Coronary artery (tissue), 2 donors: ENCODE data around the gene DEDD2.

ENCODE experiments used
- DNase-seq: peaks from one replicate; pipeline ENCODE4 v3.0.0-alpha.2; 2017; ENCODE audit warnings: low spot score
- H3K27ac ChIP-seq, 2 donors: fragments of 200-600 bp; sonication (generic); one replicate each; pipeline ENCODE4 v1.5.1; 2016 to 2019
- H3K4me3 ChIP-seq: fragments of 200-600 bp; sonication (generic); 2 replicates; pipeline ENCODE4 v1.5.1; 2016; ENCODE audit warnings: mild to moderate bottlenecking, moderate library complexity
- TF ChIP-seq, protein P1 (sequence below): fragments of 200-600 bp; sonication (generic); IDR thresholded peaks from one replicate; pipeline ENCODE4 v1.5.1; 2019; ENCODE audit warnings: antibody characterized with exemption

Gene DEDD2

DNA sequence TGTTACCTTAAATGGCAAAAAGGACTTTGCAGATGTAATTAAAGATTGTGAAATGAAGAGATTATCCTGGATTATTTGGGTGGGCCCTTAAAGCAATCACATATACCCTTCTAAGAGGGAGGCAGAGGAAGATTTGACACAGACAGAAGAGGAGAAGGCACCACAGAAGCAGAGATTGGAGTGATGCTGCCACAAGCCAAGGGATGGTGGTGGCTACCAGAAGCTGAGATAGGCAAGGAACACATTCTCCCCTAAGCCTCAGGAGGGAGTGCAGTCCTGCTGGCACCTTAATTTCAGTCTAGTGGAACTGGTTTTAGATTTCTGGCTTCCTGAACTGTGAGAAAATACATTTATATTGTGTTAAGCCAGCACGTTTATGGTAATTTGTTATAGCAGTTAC is 24.2 kb downstream of the DEDD2 start:
- Histone ChIP-seq H3K4me3 (no peak overlapping the region), H3K27ac (no peak overlapping the region)
- TF ChIP-seq, protein P1, sequence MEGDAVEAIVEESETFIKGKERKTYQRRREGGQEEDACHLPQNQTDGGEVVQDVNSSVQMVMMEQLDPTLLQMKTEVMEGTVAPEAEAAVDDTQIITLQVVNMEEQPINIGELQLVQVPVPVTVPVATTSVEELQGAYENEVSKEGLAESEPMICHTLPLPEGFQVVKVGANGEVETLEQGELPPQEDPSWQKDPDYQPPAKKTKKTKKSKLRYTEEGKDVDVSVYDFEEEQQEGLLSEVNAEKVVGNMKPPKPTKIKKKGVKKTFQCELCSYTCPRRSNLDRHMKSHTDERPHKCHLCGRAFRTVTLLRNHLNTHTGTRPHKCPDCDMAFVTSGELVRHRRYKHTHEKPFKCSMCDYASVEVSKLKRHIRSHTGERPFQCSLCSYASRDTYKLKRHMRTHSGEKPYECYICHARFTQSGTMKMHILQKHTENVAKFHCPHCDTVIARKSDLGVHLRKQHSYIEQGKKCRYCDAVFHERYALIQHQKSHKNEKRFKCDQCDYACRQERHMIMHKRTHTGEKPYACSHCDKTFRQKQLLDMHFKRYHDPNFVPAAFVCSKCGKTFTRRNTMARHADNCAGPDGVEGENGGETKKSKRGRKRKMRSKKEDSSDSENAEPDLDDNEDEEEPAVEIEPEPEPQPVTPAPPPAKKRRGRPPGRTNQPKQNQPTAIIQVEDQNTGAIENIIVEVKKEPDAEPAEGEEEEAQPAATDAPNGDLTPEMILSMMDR = no peak
- DNase-seq = no peak

DNA sequence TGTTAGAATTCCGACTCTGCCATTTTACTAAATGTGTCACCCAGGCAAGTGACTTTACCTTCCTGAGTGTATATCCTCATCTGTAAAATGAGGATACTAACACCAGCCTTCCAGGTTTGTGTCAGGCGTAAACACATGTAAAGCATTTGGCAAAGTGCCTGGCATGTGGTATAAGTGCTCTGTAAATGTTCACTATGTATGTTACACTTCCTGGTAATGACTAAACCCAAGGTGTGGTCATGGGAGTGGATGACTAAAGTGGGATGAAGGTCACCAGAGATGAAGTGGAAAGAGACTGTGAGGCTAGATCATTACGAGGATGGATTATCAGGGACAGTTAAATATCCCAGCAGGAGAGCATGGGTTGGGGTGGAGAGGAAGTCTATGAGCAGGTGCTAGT is 25.6 kb downstream of the DEDD2 start:
- Histone ChIP-seq H3K4me3 (no peak overlapping the region), H3K27ac (no peak overlapping the region)
- TF ChIP-seq, protein P1 = no peak
- no peak for DNase-seq

DNA sequence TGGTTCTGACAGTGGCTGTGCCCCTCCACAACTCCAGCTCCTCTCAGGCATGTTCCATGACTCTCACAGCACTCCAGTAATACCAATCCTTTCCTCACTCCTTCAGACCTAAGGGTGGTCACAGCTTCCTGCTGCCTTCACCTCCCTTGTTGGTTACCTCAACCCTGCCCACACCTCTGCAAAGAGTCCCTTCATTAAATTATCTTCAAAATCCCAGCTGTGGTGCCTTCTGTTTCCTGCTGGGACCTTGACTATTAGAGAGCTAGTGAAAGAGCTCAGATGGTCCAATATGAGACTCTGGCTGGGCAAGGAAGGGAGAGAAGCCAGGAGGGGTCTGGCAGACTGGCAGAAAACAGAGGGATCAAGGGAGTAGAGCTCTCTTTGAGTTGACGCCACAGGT is 26.1 kb downstream of the DEDD2 start:
- TF ChIP-seq, protein P1 = no peak
- Histone ChIP-seq H3K4me3 (no peak overlapping the region), H3K27ac (no peak overlapping the region)
- DNase-seq = no peak

DNA sequence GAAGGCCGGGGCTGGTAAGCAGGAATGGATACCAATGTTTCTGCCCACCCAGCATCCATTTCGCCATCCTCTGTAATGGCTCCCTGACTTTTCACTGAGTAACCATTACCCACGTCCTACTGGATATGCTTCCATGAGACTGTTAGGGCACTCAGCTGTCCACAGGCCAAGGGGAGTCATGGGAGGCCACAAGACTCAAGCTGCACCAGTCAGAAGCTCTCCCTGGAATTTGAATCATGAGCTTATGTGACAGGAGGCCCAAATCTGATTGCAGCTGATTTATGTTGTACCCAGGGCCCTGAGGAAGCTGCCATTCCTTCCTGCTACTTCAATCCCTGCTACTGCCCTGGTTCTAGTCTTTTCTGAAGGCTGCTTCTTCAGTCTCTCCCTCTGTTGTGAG is 28.3 kb downstream of the DEDD2 start:
- H3K27ac ChIP-seq = no peak overlapping the region
- no peak for DNase-seq
- H3K4me3 ChIP-seq = no peak overlapping the region
- TF ChIP-seq, protein P1 = no peak

DNA sequence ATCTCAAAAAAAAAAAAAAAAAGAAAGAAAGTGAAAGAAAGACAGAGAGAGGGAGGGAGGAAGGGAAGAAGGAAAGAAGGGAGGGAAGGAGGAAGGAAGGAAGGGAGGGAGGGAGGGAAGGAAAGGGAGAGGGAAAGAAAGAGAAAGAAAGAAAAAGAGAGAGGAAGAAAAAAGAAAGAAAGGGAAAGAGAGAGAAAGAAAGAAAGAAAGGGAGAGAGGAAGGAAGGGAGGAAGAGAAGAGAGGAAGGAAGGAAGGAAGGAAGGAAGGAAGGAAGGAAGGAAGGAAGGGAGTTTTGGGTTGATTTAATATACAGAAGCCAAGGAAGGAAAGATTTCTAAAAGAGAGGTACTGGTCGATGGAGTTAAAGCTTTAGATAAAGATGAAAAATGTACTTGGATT is 28.8 kb downstream of the DEDD2 start:
- no peak overlapping the region for H3K27ac ChIP-seq
- no peak for DNase-seq
- H3K4me3 ChIP-seq = no peak overlapping the region
- TF ChIP-seq, protein P1 = no peak

DNA sequence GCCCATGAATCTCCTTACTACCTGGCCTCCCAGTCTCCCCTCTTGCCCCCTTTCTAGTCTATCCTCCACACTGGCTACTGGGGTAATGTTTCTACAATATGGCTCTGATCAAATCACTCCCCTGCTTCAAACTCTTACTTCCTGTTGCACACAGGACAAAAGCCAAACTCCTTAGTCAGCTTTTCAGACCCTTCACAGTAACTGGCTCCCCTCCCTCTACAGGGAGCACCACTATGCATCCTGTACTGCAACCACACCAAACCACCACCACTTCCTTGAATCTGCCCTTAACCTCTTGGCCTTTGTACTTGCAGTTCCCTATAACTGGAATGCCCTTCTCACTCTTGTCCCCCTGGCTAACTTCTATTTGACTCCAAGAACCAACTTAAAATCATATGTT is 32.2 kb downstream of the DEDD2 start:
- no peak overlapping the region for H3K27ac ChIP-seq
- TF ChIP-seq, protein P1 = no peak
- no peak for DNase-seq
- H3K4me3 ChIP-seq = no peak overlapping the region

DNA sequence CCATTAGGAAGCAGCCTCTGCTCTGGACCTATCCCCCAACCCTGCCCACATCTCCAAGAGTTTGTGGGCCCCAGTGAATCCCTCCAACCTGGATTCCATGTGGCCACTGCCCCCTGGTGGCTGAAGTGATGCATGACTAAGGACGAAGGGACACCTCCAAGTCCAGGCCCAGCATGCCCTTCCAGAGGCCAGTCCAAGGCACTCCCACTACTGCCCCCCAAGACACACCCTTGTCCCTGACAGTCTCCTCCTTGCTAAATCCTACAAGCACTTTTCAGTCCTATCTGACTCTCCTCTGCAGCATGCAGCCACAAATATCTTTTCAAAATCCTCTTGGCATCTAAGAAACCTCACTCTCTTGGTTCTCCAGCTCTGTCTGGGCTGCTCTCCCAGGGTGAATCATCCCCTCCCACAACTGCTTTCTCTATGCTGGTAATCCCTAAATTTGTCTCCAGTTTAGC is 33.0 kb downstream of the DEDD2 start:
- no peak overlapping the region for H3K27ac ChIP-seq
- DNase-seq = peak; percentile 82
- TF ChIP-seq, protein P1 = peak; percentile 77
- H3K4me3 ChIP-seq = no peak overlapping the region
